HCT116 (cell line): ENCODE results near the gene PACRG. TPM values are rescaled to one million over a fixed set of nuclear protein-coding genes. Genes with fewer than 3 reads are reported as not detected.

Experiments used
- ATAC-seq: fragments of 200-7000 bp; cut with Tn5 transposase; 2 replicates; pipeline ENCODE4 v1.9.1; 2020; ENCODE audit warnings: mild to moderate bottlenecking, moderate library complexity
- BruUV-seq: library from RNA; stranded (reverse); fragments of 400-500 nt; replicated peaks from 2 replicates; lab custom pipeline; 2021; lab: Mats Ljungman, UMichigan
- CTCF ChIA-PET: fragments of 300-600 bp; sonication (Branson Sonifier 250); formaldehyde crosslinking; loops from one replicate; lab custom pipeline; 2021; ENCODE audit warnings: antibody characterized with exemption; lab: Charles Lee
- POLR2A ChIA-PET: fragments of 300-600, 350-600 bp; sonication (Branson Sonifier 250); formaldehyde crosslinking; loops from one replicate; lab custom pipeline; 2021; ENCODE audit warnings: antibody characterized with exemption; lab: Charles Lee
- RAD21 ChIA-PET, 2 experiments: fragments of 300-600 bp; sonication (Branson Sonifier 250); formaldehyde crosslinking; loops; one replicate each; lab custom pipeline; 2023; ENCODE audit warnings: low total read pairs in 2 of 2; ENCODE audit not compliant: uncharacterized antibody in 2 of 2, unreplicated experiment in 2 of 2, low non-redundant PET in 1 of 2; lab: Charles Lee
- DNase-seq: peaks from one replicate; pipeline ENCODE4 v3.0.0-alpha.2; 2010; ENCODE audit warnings: low read depth, low spot score
- H2AFZ ChIP-seq: fragments of 200-600 bp; shearing (Covaris generic), sonication (generic); 2 replicates; pipeline ENCODE4 v1.6.1; 2017; ENCODE audit warnings: low read depth, mixed run types, mixed read lengths, antibody characterized with exemption, low read length; ENCODE audit not compliant: poor library complexity, severe bottlenecking
- H3K27ac ChIP-seq: 2 replicates; pipeline ENCODE4 v1.5.1; 2012; ENCODE audit warnings: low read depth, low read length
- H3K27me3 ChIP-seq: fragments of 200-600 bp; sonication (generic); 2 replicates; pipeline ENCODE4 v1.6.1; 2016; ENCODE audit warnings: mixed run types, low read length, mixed read lengths; ENCODE audit not compliant: insufficient read depth
- H3K36me3 ChIP-seq, 2 experiments: fragments of 200-500 bp in 1 of 2; fragments of 200-600 bp in 1 of 2; sonication (Bioruptor generic) in 1 of 2; sonication (generic) in 1 of 2; 2 replicates each; pipeline versions ENCODE4 v1.5.1 to v1.6.1; 2014 to 2016; ENCODE audit warnings: low read length in 2 of 2, inconsistent platforms in 1 of 2, mixed read lengths in 1 of 2, mixed run types in 1 of 2; ENCODE audit not compliant: insufficient read depth in 2 of 2, control insufficient read depth in 1 of 2
- H3K4me1 ChIP-seq, 2 experiments: fragments of 200-600 bp in 1 of 2; sonication (generic) in 1 of 2; 2 replicates each; pipeline versions ENCODE4 v1.5.1 to v1.6.1; 2012 to 2017; ENCODE audit warnings: low read length in 2 of 2, inconsistent platforms in 1 of 2, mild to moderate bottlenecking in 1 of 2, mixed read lengths in 1 of 2, mixed run types in 1 of 2, moderate library complexity in 1 of 2; ENCODE audit not compliant: insufficient read depth in 2 of 2, control insufficient read depth in 1 of 2
- H3K4me2 ChIP-seq: fragments of 200-600 bp; sonication (generic); 2 replicates; pipeline ENCODE4 v1.6.1; 2017; ENCODE audit warnings: mixed run types, low read length, mixed read lengths
- H3K4me3 ChIP-seq, 2 experiments: fragments of 200-600 bp in 1 of 2; sonication (generic) in 1 of 2; replicated peaks in 1 of 2; 2 replicates each; pipeline ENCODE4 v1.5.1; 2011 to 2016; ENCODE audit warnings: low read length in 2 of 2, control low read depth in 1 of 2, low read depth in 1 of 2, mild to moderate bottlenecking in 1 of 2, mixed read lengths in 1 of 2, mixed run types in 1 of 2
- H3K79me2 ChIP-seq: fragments of 200-600 bp; sonication (generic); 2 replicates; pipeline ENCODE4 v1.6.1; 2017; ENCODE audit warnings: mild to moderate bottlenecking, mixed run types, low read length, moderate library complexity, mixed read lengths; ENCODE audit not compliant: insufficient read depth
- H3K9ac ChIP-seq: fragments of 200-600 bp; sonication (generic); 2 replicates; pipeline ENCODE4 v1.6.1; 2016; ENCODE audit warnings: low read length, mixed read lengths
- H3K9me2 ChIP-seq: fragments of 200-600 bp; sonication (generic), shearing (Covaris generic); 2 replicates; pipeline ENCODE4 v1.6.1; 2017; ENCODE audit warnings: mixed run types, mild to moderate bottlenecking, moderate library complexity; ENCODE audit not compliant: insufficient read depth
- H3K9me3 ChIP-seq, 2 experiments: fragments of 200-500 bp in 1 of 2; fragments of 200-600 bp in 1 of 2; sonication (Bioruptor generic) in 1 of 2; sonication (generic) in 1 of 2; 2 replicates each; pipeline ENCODE4 v1.6.1; 2014 to 2017; ENCODE audit warnings: low read length in 2 of 2, mixed read lengths in 2 of 2, inconsistent platforms in 1 of 2, low read depth in 1 of 2, mild to moderate bottlenecking in 1 of 2, mixed run types in 1 of 2, moderate library complexity in 1 of 2; ENCODE audit not compliant: control insufficient read depth in 1 of 2, insufficient read depth in 1 of 2
- H4K20me1 ChIP-seq: fragments of 200-600 bp; sonication (generic), shearing (Covaris generic); 2 replicates; pipeline ENCODE4 v1.6.1; 2017; ENCODE audit warnings: mixed run types, mild to moderate bottlenecking, moderate library complexity; ENCODE audit not compliant: insufficient read depth
- ATF3 ChIP-seq: IDR thresholded peaks from 2 replicates; pipeline ENCODE4 v1.6.1; 2012
- CEBPB ChIP-seq: IDR thresholded peaks from 2 replicates; pipeline ENCODE4 v1.6.1; 2012; ENCODE audit warnings: low read depth
- CTCF ChIP-seq, 3 experiments: fragments of 200-600 bp in 1 of 3; sonication (generic) in 1 of 3; IDR thresholded peaks in 2 of 3; conservative IDR thresholded peaks in 1 of 3; 2 replicates each; pipeline ENCODE4 v1.5.1; 2012 to 2017; ENCODE audit warnings: low read depth in 2 of 3, low read length in 2 of 3, antibody characterized with exemption in 1 of 3, borderline replicate concordance in 1 of 3, control low read depth in 1 of 3, mild to moderate bottlenecking in 1 of 3, mixed read lengths in 1 of 3, mixed run types in 1 of 3, moderate library complexity in 1 of 3; ENCODE audit not compliant: insufficient read depth in 1 of 3
- EGR1 ChIP-seq: IDR thresholded peaks from 2 replicates; pipeline ENCODE4 v1.6.1; 2012; ENCODE audit warnings: low read depth
- EZH2 ChIP-seq: fragments of 200-600 bp; sonication (generic); IDR thresholded peaks from 2 replicates; pipeline ENCODE4 v1.6.1; 2017; ENCODE audit warnings: antibody characterized with exemption, mixed run types
- FOSL1 ChIP-seq: IDR thresholded peaks from 2 replicates; pipeline ENCODE4 v1.6.1; 2012; ENCODE audit warnings: low read depth
- JUND ChIP-seq: IDR thresholded peaks from 2 replicates; pipeline ENCODE4 v1.6.1; 2012
- MAX ChIP-seq: IDR thresholded peaks from 2 replicates; pipeline ENCODE4 v1.6.1; 2012
- RAD21 ChIP-seq: IDR thresholded peaks from 2 replicates; pipeline ENCODE4 v1.6.1; 2012; ENCODE audit warnings: low read depth, mild to moderate bottlenecking
- SIN3A ChIP-seq: IDR thresholded peaks from 2 replicates; pipeline ENCODE4 v1.6.1; 2012; ENCODE audit warnings: low read depth
- SP1 ChIP-seq: IDR thresholded peaks from 2 replicates; pipeline ENCODE4 v1.6.1; 2012; ENCODE audit warnings: low read depth
- YY1 ChIP-seq: IDR thresholded peaks from 2 replicates; pipeline ENCODE4 v1.6.1; 2011; ENCODE audit warnings: low read length, low read depth, moderate library complexity, mild to moderate bottlenecking; ENCODE audit not compliant: insufficient replicate concordance; ENCODE audit errors: extremely low read depth
- ZFX ChIP-seq: fragments of 450-650 bp; IDR thresholded peaks from 2 replicates; pipeline ENCODE4 v1.6.1; 2017
- intact Hi-C: fragments of 100-400 bp; cut with micrococcal nuclease; formaldehyde crosslinking; loops from 2 replicates; pipeline ENCODE4 v1.10.0; 2022
- total RNA-seq: library from RNA; stranded (reverse); gene quantifications from one replicate; pipeline ENCODE4 v1.2.1, GENCODE V29; 2021; ENCODE audit not compliant: unreplicated experiment

The PACRG gene
- total RNA-seq, 1 experiment from 2014 or later = 0.71 TPM

- Histone ChIP-seq H3K27ac (no peak overlapping the region), H3K4me1 (no peaks in the 10 kb centered on the region), H3K36me3 (no peaks in the 10 kb centered on the region), H3K4me3 (no peak overlapping the region), H4K20me1 (no peaks in the 10 kb centered on the region), H2AFZ (no peak overlapping the region), H3K9me2 (no peaks in the 10 kb centered on the region), H3K9me3 (no peaks in the 10 kb centered on the region), H3K9ac (no peak overlapping the region), H3K79me2 (no peaks in the 10 kb centered on the region), H3K4me2 (no peak overlapping the region), H3K27me3 (no peaks in the 10 kb centered on the region)
- BruUV-seq = no TSS peak
- ChIA-PET RAD21 (no interaction called here), POLR2A (no interaction called here), CTCF (no interaction called here)
- no peak for ATAC-seq
- intact Hi-C loops = no loop called here
- TF ChIP-seq MAX (no peak), ATF3 (no peak), CTCF (IDR thresholded peaks at IDR 0.05 in 2 of 3, conservative IDR thresholded peaks at IDR 0.05 in 1 of 3; ENCODE audit: borderline replicate concordance in 1 of 3, insufficient read depth in 1 of 3, low read depth in 2 of 3, low read length in 2 of 3) (no peak), EZH2 (no peak), FOSL1 (no peak), CEBPB (no peak), YY1 (no peak), JUND (no peak), SIN3A (no peak), SP1 (no peak), EGR1 (no peak), RAD21 (no peak), ZFX (no peak)
- no peak for DNase-seq
Observed at GRCh38 chr6:162875070-162875469, 147.3 kb downstream of the PACRG start.
